ENCODE measurements around the gene TESK2. TPM values are rescaled to one million over a fixed set of nuclear protein-coding genes. Genes with fewer than 3 reads are reported as not detected.

The TESK2 gene
- total and polyA plus RNA-seq, 2 of the 8 experiments (the other 6 are each of a cell fraction or from before 2014, with no cell fraction given), result 10.8 to 12.6 TPM

- TF ChIP-seq CHD7 (IDR thresholded peaks at IDR 0.05; ENCODE audit: insufficient replicate concordance, low read length), result no peak
- TF ChIP-seq SP2 (IDR thresholded peaks at IDR 0.05; ENCODE audit: low read length), result no peak
These were observed 69.0 kb downstream of the TESK2 start (continued) for GRCh38 chr1:45421935-45422334.
